Measurements from ENCODE around the gene ZNF341. TPM values are rescaled to one million over a fixed set of nuclear protein-coding genes. Genes with fewer than 3 reads are reported as not detected.

The ZNF341 gene
- total RNA-seq, 1 donor from 2014 or later: 4.2 TPM

DNA sequence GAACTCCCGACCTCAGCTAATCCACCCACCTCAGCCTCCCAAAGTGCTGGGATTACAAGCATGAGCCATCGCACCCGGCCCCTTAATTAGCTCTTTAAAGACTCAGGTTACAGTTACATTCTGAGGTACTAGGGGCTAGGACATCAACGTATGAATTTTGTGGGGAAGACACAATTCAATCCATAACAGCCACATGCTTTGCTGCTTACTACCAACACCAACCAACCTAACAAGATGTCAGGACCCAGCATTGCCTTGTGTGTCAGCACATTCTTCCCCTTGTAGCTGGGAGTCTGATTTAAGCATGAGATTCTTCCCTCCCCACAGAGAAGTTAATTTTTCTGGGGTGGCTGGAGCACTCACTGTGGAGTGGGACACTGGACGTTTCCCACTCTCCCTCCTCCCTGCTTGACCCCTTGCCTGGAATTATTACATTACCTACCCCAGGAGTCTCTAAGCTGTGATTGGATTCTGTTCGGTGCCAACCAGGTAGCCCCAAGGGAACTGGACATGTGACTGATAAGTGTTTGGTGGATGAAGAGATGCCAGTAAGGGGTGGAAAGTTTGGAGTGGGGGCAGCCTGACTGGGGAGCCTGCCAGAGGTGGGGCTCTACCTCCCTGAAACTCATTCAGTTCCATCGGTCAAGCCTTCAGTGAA lies 6.1 kb upstream of the ZNF341 start:
- Histone ChIP-seq H3K4me1 (no peaks in the 10 kb centered on the region), H3K9me3 (no peaks in the 10 kb centered on the region), H3K36me3 (no peaks in the 10 kb centered on the region), H3K4me3 (no peak overlapping the region), H3K27ac (no peak overlapping the region), H3K27me3 (no peaks in the 10 kb centered on the region)
- intact Hi-C loops (cut with DNase I): no loop called here
- DNase-seq (ENCODE audit: extremely low spot score in 2 of 2): no peak
- TF ChIP-seq POLR2AphosphoS5 (IDR thresholded peaks at IDR 0.05; ENCODE audit: insufficient read depth in 1 of 2, low read depth in 1 of 2): no peak
- TF ChIP-seq, protein P1, sequence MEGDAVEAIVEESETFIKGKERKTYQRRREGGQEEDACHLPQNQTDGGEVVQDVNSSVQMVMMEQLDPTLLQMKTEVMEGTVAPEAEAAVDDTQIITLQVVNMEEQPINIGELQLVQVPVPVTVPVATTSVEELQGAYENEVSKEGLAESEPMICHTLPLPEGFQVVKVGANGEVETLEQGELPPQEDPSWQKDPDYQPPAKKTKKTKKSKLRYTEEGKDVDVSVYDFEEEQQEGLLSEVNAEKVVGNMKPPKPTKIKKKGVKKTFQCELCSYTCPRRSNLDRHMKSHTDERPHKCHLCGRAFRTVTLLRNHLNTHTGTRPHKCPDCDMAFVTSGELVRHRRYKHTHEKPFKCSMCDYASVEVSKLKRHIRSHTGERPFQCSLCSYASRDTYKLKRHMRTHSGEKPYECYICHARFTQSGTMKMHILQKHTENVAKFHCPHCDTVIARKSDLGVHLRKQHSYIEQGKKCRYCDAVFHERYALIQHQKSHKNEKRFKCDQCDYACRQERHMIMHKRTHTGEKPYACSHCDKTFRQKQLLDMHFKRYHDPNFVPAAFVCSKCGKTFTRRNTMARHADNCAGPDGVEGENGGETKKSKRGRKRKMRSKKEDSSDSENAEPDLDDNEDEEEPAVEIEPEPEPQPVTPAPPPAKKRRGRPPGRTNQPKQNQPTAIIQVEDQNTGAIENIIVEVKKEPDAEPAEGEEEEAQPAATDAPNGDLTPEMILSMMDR (IDR thresholded peaks at IDR 0.05): no peak
- TF ChIP-seq POLR2A (IDR thresholded peaks at IDR 0.05): no peak

DNA sequence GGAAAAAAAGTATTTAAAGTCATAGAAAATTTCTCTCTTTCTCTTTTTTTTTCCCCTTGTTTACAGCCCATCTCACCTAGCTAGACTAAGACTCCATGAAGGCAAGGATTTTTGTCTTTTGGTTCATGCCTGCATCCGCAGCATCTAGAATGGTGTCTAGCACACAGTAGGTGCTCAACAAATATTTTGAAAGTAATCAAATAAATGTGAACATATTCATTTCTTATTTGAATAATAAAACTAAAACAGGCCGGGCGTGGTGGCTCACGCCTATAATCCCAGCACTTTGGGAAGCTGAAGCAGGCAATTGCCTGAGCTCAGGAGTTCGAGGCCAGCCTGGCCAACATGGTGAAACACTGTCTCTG lies 4.7 kb upstream of the ZNF341 start:
- no peaks in the 10 kb centered on the region for H3K36me3 ChIP-seq
- no peaks in the 10 kb centered on the region for H3K27me3 ChIP-seq
- H3K4me1 ChIP-seq: peaks cover 8% of the 10 kb centered on the region
- intact Hi-C loops (cut with DNase I): no loop called here
- no peaks in the 10 kb centered on the region for H3K9me3 ChIP-seq
- no peak for DNase-seq (ENCODE audit: extremely low spot score in 2 of 2)
- no peak overlapping the region for H3K27ac ChIP-seq
- H3K4me3 ChIP-seq: no peak overlapping the region
- TF ChIP-seq, protein P1 (IDR thresholded peaks at IDR 0.05): no peak
- TF ChIP-seq POLR2AphosphoS5 (IDR thresholded peaks at IDR 0.05; ENCODE audit: insufficient read depth in 1 of 2, low read depth in 1 of 2): no peak
- no peak for TF ChIP-seq POLR2A (IDR thresholded peaks at IDR 0.05)

DNA sequence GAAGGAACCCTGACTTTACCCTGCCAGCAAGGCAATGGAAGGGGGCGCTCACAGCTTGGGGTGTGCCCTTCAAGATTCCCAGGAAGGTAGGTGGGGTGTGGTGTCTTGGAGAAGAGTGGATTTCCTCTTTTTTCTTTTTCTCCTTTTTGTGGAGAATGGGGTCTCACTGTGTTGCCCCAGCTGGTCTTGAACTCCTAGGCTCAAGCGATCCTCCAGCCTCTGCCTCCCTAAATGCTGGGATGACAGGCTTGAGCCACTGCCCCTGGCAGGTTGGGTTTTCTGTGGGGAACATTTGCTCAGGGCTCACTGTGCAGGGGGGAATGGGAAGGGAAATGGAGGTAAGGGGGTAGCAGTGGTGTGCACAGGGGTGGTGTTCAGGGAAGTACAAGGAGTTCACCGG lies 4.0 kb upstream of the ZNF341 start:
- intact Hi-C loops (cut with DNase I): no loop called here
- DNase-seq (ENCODE audit: extremely low spot score in 2 of 2): no peak
- H3K36me3 ChIP-seq: no peaks in the 10 kb centered on the region
- H3K27ac ChIP-seq: no peak overlapping the region
- H3K27me3 ChIP-seq: no peaks in the 10 kb centered on the region
- H3K4me1 ChIP-seq: peaks cover 12% of the 10 kb centered on the region
- no peak overlapping the region for H3K4me3 ChIP-seq
- TF ChIP-seq, protein P1 (IDR thresholded peaks at IDR 0.05): no peak
- TF ChIP-seq POLR2A (IDR thresholded peaks at IDR 0.05) (no peak), POLR2AphosphoS5 (IDR thresholded peaks at IDR 0.05; ENCODE audit: insufficient read depth in 1 of 2, low read depth in 1 of 2) (no peak)
- H3K9me3 ChIP-seq: no peaks in the 10 kb centered on the region

DNA sequence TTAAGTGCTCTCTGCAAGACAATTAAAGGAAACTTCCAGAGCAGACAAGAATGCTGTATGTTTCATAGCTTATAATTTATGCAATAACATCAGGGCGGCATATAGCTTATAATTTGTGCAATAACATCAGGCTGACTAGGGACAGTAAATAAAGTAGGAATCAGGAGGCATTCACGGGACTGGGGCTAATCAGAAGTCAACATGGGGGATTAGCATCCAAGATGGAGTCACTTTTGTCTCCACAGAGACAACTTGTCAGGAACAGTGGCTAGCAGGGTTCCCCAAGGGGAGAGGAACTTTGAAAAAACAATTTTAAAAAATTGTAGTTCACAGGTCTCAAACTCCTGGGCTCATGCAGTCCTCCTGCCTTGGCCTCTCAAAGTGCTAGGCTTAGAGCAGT lies 3.3 kb upstream of the ZNF341 start:
- intact Hi-C loops (cut with DNase I): no loop called here
- no peak overlapping the region for H3K4me3 ChIP-seq
- no peak overlapping the region for H3K27ac ChIP-seq
- H3K4me1 ChIP-seq: peaks cover 19% of the 10 kb centered on the region
- H3K36me3 ChIP-seq: no peaks in the 10 kb centered on the region
- no peak for DNase-seq (ENCODE audit: extremely low spot score in 2 of 2)
- H3K9me3 ChIP-seq: no peaks in the 10 kb centered on the region
- TF ChIP-seq POLR2AphosphoS5 (IDR thresholded peaks at IDR 0.05; ENCODE audit: insufficient read depth in 1 of 2, low read depth in 1 of 2) (no peak), POLR2A (IDR thresholded peaks at IDR 0.05) (no peak)
- TF ChIP-seq, protein P1 (IDR thresholded peaks at IDR 0.05): no peak
- H3K27me3 ChIP-seq: no peaks in the 10 kb centered on the region

DNA sequence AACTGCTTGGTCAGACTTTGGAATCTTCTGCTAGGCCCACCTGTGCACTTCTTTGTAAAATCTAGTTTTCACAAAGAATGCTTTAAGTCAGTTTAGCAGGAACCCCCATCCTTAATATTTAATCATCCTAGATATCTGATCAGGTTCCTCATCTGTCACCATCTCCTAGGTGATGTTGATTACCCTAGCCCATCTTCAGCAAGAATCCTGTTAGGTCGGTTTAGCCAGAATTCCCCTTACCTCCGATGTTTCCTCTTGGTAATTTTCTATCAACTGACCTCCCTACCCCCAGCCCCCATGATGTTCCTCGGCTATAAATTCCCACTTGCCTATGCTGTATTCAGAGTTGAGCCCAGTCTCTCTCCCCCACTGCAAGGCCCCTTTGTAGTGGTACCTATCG lies 2.7 kb upstream of the ZNF341 start:
- H3K36me3 ChIP-seq: no peaks in the 10 kb centered on the region
- TF ChIP-seq POLR2A (IDR thresholded peaks at IDR 0.05): no peak
- TF ChIP-seq, protein P1 (IDR thresholded peaks at IDR 0.05): no peak
- no peak for TF ChIP-seq POLR2AphosphoS5 (IDR thresholded peaks at IDR 0.05; ENCODE audit: insufficient read depth in 1 of 2, low read depth in 1 of 2)
- no peak overlapping the region for H3K27ac ChIP-seq
- intact Hi-C loops (cut with DNase I): no loop called here
- H3K9me3 ChIP-seq: no peaks in the 10 kb centered on the region
- no peak overlapping the region for H3K4me3 ChIP-seq
- no peak for DNase-seq (ENCODE audit: extremely low spot score in 2 of 2)
- no peaks in the 10 kb centered on the region for H3K27me3 ChIP-seq
- peaks cover 25% of the 10 kb centered on the region for H3K4me1 ChIP-seq
